Endodermal cell (in vitro differentiated cells): Measurements from ENCODE around the gene KCTD17. TPM values are rescaled to one million over a fixed set of nuclear protein-coding genes. Genes with fewer than 3 reads are reported as not detected.

ENCODE experiments used
- DNase-seq: peaks from one replicate; pipeline ENCODE4 v3.0.0-alpha.2; 2017
- H3K27ac ChIP-seq: 2 replicates; pipeline ENCODE4 v1.5.1; 2013; ENCODE audit warnings: mild to moderate bottlenecking, low read depth, low read length, moderate library complexity
- H3K27me3 ChIP-seq: 2 replicates; pipeline ENCODE4 v1.6.1; 2013; ENCODE audit warnings: mild to moderate bottlenecking, low read length, moderate library complexity; ENCODE audit not compliant: insufficient read depth, control insufficient read depth, poor library complexity, severe bottlenecking
- H3K36me3 ChIP-seq: 2 replicates; pipeline ENCODE4 v1.7.0; 2013; ENCODE audit warnings: mild to moderate bottlenecking, low read length, moderate library complexity; ENCODE audit not compliant: control insufficient read depth, insufficient read depth
- H3K4me1 ChIP-seq: one replicate; pipeline ENCODE4 v1.7.0; 2013; ENCODE audit warnings: low read length; ENCODE audit not compliant: control insufficient read depth, insufficient read depth
- H3K4me3 ChIP-seq: 2 replicates; pipeline ENCODE4 v1.5.1; 2013; ENCODE audit warnings: mild to moderate bottlenecking, low read length, moderate library complexity
- H3K9ac ChIP-seq: 2 replicates; pipeline ENCODE4 v1.6.1; 2013; ENCODE audit warnings: mild to moderate bottlenecking, low read length, moderate library complexity; ENCODE audit not compliant: poor library complexity, severe bottlenecking; ENCODE audit errors: extremely low read depth
- H3K9me3 ChIP-seq: 2 replicates; pipeline ENCODE4 v1.6.1; 2013; ENCODE audit warnings: mild to moderate bottlenecking, low read length, moderate library complexity; ENCODE audit not compliant: control insufficient read depth
- H3K27ac Mint-ChIP-seq: 2 replicates; pipeline ENCODE4 v1.8.0; 2020; ENCODE audit warnings: mixed read lengths
- H3K27me3 Mint-ChIP-seq: 2 replicates; pipeline ENCODE4 v1.8.0; 2021; ENCODE audit warnings: mild to moderate bottlenecking, mixed read lengths; ENCODE audit not compliant: insufficient read depth
- H3K36me3 Mint-ChIP-seq: 2 replicates; pipeline ENCODE4 v1.8.0; 2020; ENCODE audit warnings: low read depth, mixed read lengths
- H3K4me1 Mint-ChIP-seq: 2 replicates; pipeline ENCODE4 v1.8.0; 2020; ENCODE audit warnings: mixed read lengths
- H3K4me3 Mint-ChIP-seq: 2 replicates; pipeline ENCODE4 v1.8.0; 2020; ENCODE audit warnings: mild to moderate bottlenecking, moderate library complexity, mixed read lengths
- H3K9me3 Mint-ChIP-seq: 2 replicates; pipeline ENCODE4 v1.8.0; 2020; ENCODE audit warnings: mild to moderate bottlenecking, mixed read lengths
- CTCF ChIP-seq: fragments of 200-600 bp; sonication (generic); conservative IDR thresholded peaks from 2 replicates; pipeline ENCODE4 v1.5.0; 2021; ENCODE audit warnings: antibody characterized with exemption, mild to moderate bottlenecking
- WGBS, 2 experiments: methylation state at CpG; one replicate each; pipeline versions ENCODE4 v1.1.5 to v1.1.7; 2013; ENCODE audit warnings: missing lambda C conversion rate in 2 of 2, mixed read lengths in 1 of 2; ENCODE audit not compliant: insufficient coverage in 1 of 2, insufficient read length in 1 of 2; 5-methylcytosine and 5-hydroxymethylcytosine counted together
- total RNA-seq, 2 donors: library from RNA; stranded (reverse); fragmentation: NEBNext Ultra II Directional in 1 of 2; extraction: Animal tissue kit (Norgen Biotek cat#: 25700) in 1 of 2; gene quantifications; 2 replicates in 1 of 2; 3 replicates in 1 of 2; pipeline ENCODE4 v1.2.1, GENCODE V29; 2021

Gene KCTD17
- total RNA-seq, 2 donors from 2014 or later, result 35.4 to 37.0 TPM

GRCh38 chr22:37080438-37080837 lies 28.9 kb downstream of the KCTD17 start:
- H3K4me1 ChIP-seq, result no peaks in the 10 kb centered on the region
- H3K27me3 Mint-ChIP-seq, result peaks cover 32% of the 10 kb centered on the region
- no peaks in the 10 kb centered on the region for H3K4me1 Mint-ChIP-seq
- no peak overlapping the region for H3K4me3 ChIP-seq
- 92 to 95% methylated on average over 4 to 6 of the region's 6 CpGs for WGBS, 2 experiments
- no peak overlapping the region for H3K9ac ChIP-seq
- H3K36me3 Mint-ChIP-seq, result no peaks in the 10 kb centered on the region
- H3K4me3 Mint-ChIP-seq, result no peak overlapping the region
- no peak overlapping the region for H3K27ac ChIP-seq
- no peak for DNase-seq
- H3K27ac Mint-ChIP-seq, result no peak overlapping the region
- peaks cover 14% of the 10 kb centered on the region for H3K27me3 ChIP-seq
- H3K9me3 ChIP-seq, result no peaks in the 10 kb centered on the region
- no peak for TF ChIP-seq CTCF
- H3K9me3 Mint-ChIP-seq, result no peaks in the 10 kb centered on the region
- no peaks in the 10 kb centered on the region for H3K36me3 ChIP-seq

- no peaks in the 10 kb centered on the region for H3K4me1 Mint-ChIP-seq
- no peak overlapping the region for H3K4me3 Mint-ChIP-seq
- H3K36me3 Mint-ChIP-seq, result no peaks in the 10 kb centered on the region
- no peak overlapping the region for H3K27ac ChIP-seq
- 93 to 95% methylated on average over 12 of the region's 12 CpGs for WGBS, 2 experiments
- no peak for TF ChIP-seq CTCF
- H3K9me3 ChIP-seq, result no peaks in the 10 kb centered on the region
- peaks cover 33% of the 10 kb centered on the region for H3K27me3 Mint-ChIP-seq
- H3K9ac ChIP-seq, result no peak overlapping the region
- H3K27ac Mint-ChIP-seq, result no peak overlapping the region
- no peaks in the 10 kb centered on the region for H3K9me3 Mint-ChIP-seq
- H3K4me3 ChIP-seq, result no peak overlapping the region
- H3K36me3 ChIP-seq, result no peaks in the 10 kb centered on the region
- peaks cover 10% of the 10 kb centered on the region for H3K27me3 ChIP-seq
- H3K4me1 ChIP-seq, result no peaks in the 10 kb centered on the region
- no peak for DNase-seq
Observed at GRCh38 chr22:37080838-37081237, 29.3 kb downstream of the KCTD17 start.

- no peak for DNase-seq
- no peak overlapping the region for H3K4me3 Mint-ChIP-seq
- H3K9ac ChIP-seq, result no peak overlapping the region
- H3K36me3 Mint-ChIP-seq, result no peaks in the 10 kb centered on the region
- H3K27ac Mint-ChIP-seq, result no peak overlapping the region
- WGBS, 2 experiments, result 92 to 93% methylated on average over 6 to 10 of the region's 10 CpGs
- no peak for TF ChIP-seq CTCF
- H3K27ac ChIP-seq, result no peak overlapping the region
- no peaks in the 10 kb centered on the region for H3K4me1 Mint-ChIP-seq
- H3K36me3 ChIP-seq, result no peaks in the 10 kb centered on the region
- H3K4me1 ChIP-seq, result no peaks in the 10 kb centered on the region
- H3K27me3 Mint-ChIP-seq, result peaks cover 26% of the 10 kb centered on the region
- H3K4me3 ChIP-seq, result no peak overlapping the region
- H3K9me3 Mint-ChIP-seq, result no peaks in the 10 kb centered on the region
- peaks cover under 1% of the 10 kb centered on the region for H3K27me3 ChIP-seq
- no peaks in the 10 kb centered on the region for H3K9me3 ChIP-seq
Observed at GRCh38 chr22:37082251-37082873, 30.8 kb downstream of the KCTD17 start.
